GM18511 (cell line): ENCODE results near the gene ANKRD9.

Experiments used
- ATAC-seq: cut with Tn5 transposase; IDR thresholded peaks from one replicate; pipeline ENCODE4 v1.9.1; 2021; ENCODE audit warnings: mild to moderate bottlenecking, moderate library complexity; ENCODE audit not compliant: unreplicated experiment

Gene ANKRD9

GRCh38 chr14:102513899-102514772 lies 4.6 kb upstream of the ANKRD9 start:
- ATAC-seq: no peak

- no peak for ATAC-seq
These were observed 3.3 kb upstream of the ANKRD9 start for GRCh38 chr14:102512793-102513300.

GRCh38 chr14:102511538-102511937 lies 2.0 kb upstream of the ANKRD9 start:
- ATAC-seq: no peak

GRCh38 chr14:102510616-102511520 lies 1.3 kb upstream of the ANKRD9 start:
- ATAC-seq: no peak

- no peak for ATAC-seq
These were observed 516 bp downstream of the ANKRD9 start for GRCh38 chr14:102508774-102509745.

GRCh38 chr14:102508410-102508773 lies 1.2 kb downstream of the ANKRD9 start:
- no peak for ATAC-seq

- ATAC-seq: no peak
These were observed 1.7 kb downstream of the ANKRD9 start for GRCh38 chr14:102507857-102508312.

- no peak for ATAC-seq
These were observed 2.3 kb downstream of the ANKRD9 start for GRCh38 chr14:102507081-102507856.

- ATAC-seq: no peak
These were observed 3.0 kb downstream of the ANKRD9 start for GRCh38 chr14:102506626-102506925.

GRCh38 chr14:102505775-102506625 lies 3.6 kb downstream of the ANKRD9 start:
- no peak for ATAC-seq

GRCh38 chr14:102505000-102505619 lies 4.5 kb downstream of the ANKRD9 start:
- ATAC-seq: no peak

GRCh38 chr14:102504328-102504999 lies 5.1 kb downstream of the ANKRD9 start:
- ATAC-seq: no peak

- no peak for ATAC-seq
These were observed 5.8 kb downstream of the ANKRD9 start for GRCh38 chr14:102503641-102504327.

- no peak for ATAC-seq
These were observed 7.0 kb downstream of the ANKRD9 start for GRCh38 chr14:102502571-102502970.

GRCh38 chr14:102501751-102502315 lies 7.7 kb downstream of the ANKRD9 start:
- no peak for ATAC-seq

- ATAC-seq: no peak
These were observed 8.9 kb downstream of the ANKRD9 start for GRCh38 chr14:102500713-102501112.

GRCh38 chr14:102500158-102500662 lies 9.4 kb downstream of the ANKRD9 start:
- no peak for ATAC-seq
